ENCODE data around the gene KCNT1.
A peak's percentile ranks its signal among the peaks of the same experiment; 100 is the strongest.
"Not testable (repeated sequence)": the region's sequence is repeated elsewhere in the genome, so short reads cannot be mapped to it uniquely, and the experiment has no call there.

Gene KCNT1

DNA sequence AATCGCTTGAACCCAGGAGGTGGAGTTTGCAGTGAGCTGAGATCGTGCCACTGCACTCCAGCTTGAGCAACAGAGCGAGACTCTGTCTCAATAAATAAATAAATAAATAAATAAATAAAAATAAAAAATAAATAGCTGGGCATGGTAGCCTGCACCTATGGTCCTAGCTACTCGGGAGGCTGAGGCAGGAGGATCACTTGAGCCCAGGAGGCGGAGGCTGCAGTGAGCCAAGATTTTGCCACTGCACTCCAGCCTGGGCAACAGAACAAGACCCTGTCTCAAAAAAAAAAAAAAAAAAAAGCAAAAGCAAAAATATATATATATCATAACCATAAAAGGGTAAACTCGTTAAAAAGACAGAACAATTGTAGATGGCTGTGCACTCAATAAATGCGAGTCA is 29.2 kb upstream of the KCNT1 start:
- DNase-seq (ENCODE audit: low read depth, low spot score): not testable (repeated sequence)

DNA sequence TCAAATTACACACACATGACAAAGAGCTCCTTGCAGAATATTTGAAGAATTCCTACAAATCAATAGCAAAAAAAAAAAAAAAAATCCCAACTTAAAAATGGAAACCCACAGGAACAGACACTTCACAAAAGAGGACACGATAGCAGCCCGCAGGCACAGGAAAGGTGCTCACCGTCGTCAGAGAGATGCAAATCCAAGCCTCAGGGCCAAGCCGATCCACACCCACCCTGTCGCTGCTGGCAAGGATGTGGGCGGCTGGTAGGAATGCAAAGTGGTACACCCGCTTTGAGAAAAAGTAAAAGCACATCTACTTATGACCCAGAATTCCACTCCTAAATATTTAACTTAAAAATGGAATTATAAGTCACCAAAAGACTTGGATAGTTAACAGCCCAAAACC is 28.0 kb upstream of the KCNT1 start:
- no peak for DNase-seq (ENCODE audit: low read depth, low spot score)

DNA sequence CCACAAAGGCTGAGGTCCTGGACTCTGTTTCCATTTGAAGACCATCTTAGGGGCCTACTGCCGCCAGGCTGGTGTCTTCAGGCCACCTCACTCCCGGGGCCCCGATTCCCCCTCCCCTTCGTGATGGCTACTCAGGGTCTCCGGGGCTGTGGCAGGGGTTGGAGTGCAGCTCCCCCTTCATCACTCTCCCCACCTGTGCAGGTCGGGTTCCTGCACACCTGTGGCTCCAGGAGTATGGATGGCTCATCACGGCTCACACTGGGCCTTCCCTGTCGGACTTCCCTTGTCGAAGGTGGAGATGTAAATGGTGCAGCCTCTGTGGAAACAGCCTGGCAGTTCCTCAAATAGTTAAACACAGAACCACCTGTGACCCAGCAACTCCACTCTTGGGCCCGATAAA is 27.0 kb upstream of the KCNT1 start:
- DNase-seq (ENCODE audit: low read depth, low spot score): no peak

DNA sequence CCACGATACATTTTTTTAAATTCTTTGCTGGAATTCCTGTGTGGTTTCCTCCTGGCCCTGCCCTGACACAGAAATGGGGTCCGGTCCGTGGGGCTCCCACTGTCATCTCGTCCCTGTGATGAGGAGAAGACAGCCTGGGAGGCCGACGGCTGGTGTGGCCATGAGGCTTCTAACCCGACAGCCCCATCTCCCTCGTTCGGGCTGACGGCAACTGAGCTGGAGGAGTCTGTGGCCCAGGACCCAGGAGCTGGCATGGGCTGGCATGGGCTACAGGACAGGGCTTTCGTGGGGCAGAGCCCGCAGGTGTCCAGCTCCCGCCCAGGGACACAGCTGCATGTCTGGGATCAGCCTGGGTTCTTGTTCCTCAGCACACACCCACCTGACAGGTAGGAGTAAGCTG is 25.1 kb upstream of the KCNT1 start:
- no peak for DNase-seq (ENCODE audit: low read depth, low spot score)

DNA sequence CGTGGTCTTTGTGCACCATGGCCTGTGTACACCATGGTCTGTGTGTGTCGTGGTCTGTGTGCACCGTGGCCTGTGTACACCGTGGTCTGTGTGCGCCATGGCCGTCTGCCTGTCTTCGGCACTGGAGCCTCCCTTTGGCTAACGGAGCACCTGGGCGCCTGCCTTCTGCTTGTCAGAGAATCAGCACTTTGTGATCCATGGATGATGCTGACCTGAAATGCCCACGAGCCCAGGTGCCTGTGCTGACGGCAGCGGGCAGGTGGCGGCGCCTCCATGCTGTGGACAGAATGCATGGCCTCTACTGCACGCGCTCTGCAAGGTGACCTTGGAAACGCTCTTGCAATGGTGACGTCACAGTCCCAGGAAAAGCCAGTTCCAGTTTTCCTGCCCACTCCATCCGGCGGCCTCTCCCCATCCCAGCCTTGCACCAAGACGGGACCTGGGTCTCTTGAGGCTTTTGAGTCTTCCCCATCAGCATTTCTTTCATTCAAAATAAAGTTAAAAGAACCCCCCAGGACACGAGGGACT is 24.3 kb upstream of the KCNT1 start:
- no peak for DNase-seq (ENCODE audit: low read depth, low spot score)

DNA sequence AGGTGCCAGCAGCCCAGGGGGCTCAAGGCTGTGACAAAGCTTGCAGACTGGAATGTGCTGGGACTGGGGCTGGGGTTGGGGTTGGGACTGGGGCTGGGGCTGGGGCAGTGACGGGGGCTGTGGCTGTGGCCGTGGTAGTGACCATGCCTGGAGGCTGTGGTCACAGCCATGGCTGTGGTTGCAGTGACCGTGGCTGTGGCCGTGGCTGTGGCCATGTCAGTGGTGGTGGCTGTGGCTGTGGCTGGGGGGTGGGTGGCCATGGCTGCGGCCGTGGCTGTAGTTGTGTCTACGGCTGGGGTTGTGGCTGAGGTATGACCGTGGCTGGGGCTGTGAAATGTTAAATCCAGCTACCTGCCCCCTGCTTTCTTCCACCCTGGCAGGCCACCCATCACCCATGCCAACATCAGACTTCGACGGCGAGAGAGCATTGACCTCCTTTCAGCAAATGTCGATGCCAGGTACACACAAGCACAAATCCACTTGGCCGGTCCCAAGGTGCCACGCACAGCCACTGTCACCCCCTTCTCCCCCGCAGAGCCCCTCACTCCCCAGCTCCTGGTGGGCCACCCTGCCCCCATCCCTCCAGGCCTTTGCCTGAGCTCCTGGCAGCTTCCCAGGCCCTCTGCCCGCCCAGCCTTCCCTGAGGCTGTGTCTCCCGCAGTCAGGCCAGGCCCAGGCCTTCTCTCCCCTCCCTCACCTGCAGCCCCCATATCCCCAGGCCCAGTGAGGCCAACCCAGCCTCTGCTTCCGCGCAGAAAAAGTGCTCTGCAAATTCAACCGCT is 23.6 kb upstream of the KCNT1 start:
- no peak for DNase-seq (ENCODE audit: low read depth, low spot score)

DNA sequence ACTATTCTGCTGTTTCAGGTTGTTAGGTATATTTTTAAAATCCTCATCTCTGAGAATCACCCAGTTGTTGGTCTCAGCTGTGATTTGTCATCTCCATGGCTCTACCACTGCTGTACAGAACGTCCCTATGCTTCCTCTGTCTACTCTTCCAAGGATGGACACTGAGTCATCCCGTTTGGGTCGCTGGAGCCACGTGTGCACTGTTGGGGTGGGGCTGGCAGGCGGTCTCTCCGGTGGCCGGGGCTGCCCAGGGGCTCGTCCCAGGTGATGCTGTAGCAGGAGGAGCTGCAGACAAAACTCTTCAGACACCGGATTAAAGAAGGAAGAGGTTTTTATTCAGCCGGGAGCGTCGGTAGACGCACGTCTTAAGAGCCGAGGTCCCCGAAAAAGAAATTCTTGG is 21.9 kb upstream of the KCNT1 start:
- no peak for DNase-seq (ENCODE audit: low read depth, low spot score)

DNA sequence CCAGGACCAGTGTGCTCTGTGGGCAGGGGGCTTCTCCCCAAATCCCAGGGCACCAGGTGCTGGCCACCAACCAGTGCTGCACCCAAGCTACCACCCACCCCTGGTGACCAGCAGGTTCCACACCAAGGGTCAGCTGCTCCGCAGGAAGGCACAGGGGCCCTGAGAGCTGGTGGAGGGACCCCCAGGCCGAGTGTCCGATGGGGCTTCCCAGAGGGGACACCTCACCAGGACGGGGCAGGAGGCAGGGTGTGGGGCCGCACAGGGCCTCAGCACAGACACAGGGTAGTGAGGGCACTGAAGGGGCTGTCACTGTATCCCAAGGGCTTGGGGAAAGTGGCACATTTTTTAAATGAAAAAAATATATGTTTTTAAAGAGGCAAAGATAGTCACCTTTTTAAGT is 20.8 kb upstream of the KCNT1 start:
- DNase-seq (ENCODE audit: low read depth, low spot score): no peak

DNA sequence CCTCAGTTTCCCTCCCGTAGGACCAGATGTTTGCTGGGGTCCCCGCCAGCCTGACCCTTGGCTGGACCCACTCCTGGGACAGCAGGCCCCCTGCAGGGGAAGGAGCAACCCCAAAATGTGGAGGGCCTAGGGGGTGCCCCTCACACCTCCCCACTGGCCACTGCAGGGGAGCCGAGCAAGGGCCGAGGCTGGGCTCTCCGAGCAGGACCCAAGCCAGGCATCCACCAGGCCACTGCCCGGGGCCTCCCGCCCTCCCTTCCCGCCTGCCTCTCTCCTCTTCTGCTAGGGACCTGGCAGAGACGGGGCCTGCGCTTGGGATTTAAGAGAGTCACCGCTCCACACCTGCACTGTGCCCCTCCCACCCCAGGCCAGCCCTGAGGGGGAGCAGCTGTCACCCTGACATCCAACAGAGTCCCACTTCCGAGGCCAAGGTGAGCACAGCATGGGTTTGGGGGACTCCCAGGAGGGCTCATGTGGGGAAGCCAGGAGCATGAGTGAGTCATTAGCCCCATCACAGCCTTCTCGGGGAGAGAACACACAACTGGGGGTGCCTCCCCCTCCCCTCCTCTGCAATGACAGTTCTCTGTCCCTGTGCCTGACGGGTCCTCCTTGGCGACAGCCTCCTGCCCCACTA is 18.5 kb upstream of the KCNT1 start:
- DNase-seq (ENCODE audit: low read depth, low spot score): no peak

DNA sequence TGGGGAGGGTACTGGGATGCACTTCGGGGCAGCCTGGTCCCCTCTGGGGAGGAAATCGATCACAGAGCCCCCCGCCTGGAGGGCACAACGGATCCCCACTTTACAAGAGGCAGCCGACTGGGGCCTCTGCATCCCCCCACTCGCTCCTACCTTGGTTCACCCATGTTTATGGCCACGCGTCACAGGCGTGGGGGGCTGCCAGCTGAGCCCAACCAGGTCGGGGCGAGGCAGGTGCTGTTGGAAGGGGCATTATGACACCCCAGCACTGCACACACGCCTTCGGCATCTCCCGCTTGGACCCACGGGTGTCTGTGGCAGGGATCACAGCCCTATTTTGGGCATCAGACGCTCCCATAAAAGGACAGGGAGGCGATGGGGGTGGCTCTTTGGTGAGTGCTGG is 17.3 kb upstream of the KCNT1 start:
- DNase-seq (ENCODE audit: low read depth, low spot score): no peak

DNA sequence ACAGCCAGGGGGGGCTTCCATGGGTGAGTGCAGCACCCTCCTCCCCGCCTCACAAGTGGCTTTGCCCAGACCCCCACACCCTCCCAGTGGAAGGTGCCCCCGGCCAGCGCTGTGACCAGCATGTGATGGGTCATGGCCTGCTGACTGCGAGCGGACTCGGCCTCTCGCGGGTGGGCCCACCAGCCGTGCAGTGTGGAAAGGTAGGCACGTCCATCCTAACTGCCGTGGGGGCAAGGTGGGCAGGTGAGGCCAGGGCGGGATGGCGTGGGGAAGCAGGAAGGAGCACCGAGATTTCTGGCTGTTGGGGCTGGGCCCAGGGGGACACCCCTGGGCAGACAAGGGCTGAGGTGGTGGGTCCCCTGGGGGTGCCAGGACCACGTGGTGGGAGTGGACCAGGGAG is 14.8 kb upstream of the KCNT1 start:
- no peak for DNase-seq (ENCODE audit: low read depth, low spot score)

DNA sequence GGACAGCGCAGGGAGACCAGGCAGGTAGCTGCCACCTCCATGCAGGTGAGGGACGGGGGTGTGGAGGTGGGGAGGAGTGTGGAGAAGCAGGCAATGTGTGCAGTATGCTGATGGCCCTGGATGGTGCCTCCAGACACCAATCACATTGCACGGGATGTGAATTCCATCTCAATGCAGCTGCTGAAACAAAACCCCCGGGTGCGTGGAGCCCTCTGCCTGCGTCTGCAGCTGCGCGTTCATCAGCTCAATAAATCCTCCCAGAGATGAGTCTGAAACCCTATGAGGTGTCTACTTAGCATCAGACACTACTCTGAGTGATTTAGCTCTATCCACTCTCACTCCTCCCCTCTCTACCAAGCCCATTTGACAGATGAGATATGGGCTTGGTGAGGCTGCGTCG is 13.0 kb upstream of the KCNT1 start:
- DNase-seq (ENCODE audit: low read depth, low spot score): no peak

DNA sequence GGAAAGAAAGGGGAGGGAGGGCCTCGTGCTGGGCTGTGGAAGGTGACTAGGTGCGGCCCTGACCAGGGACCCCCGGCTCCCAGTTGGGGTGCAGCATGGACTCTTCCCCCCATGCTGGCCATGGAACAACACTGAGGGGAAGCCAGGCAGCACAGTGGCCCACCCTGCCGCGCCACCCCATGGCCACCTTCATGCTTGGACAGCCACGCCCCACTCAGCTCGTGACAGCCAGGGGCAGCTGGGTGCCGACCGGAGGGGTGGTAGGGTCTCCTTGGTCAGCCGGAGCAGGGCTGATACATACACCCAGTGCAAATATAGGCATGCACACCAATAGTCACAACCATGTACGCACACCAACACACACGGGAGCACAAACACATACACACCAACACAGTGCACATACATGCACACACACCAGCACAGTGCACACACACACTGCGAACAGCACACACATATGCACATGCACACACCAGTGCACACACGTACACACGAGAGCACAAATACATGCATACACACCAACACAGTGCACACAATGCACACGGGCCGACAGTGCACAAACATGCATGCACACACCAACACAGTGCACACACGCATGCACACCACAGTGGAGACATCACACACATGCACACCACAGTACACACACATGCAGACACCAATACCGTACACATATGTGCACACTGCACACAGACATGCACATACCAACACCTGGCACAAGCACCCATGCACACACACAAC is 11.0 kb upstream of the KCNT1 start:
- no peak for DNase-seq (ENCODE audit: low read depth, low spot score)

DNA sequence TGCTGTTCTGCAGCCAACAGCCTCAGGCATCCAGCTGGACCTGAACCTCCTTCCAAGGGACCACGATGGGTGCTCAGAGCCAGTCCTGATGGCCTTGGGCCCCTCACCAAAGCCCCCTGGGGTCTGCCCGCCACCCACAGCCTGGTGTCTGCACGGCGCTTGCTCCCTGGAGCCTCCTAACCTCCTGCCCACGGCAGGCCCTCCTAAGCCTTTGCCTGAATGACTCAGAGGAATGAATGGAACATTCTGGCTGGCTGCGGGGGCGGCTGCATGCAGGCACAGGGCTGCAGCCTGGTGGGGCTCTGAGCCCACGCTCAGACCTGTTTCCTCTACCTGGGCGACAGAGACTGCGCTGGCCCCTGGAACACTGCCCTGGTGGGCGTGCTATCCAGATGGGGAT is 9.6 kb upstream of the KCNT1 start:
- DNase-seq (ENCODE audit: low read depth, low spot score): peak; percentile 26

DNA sequence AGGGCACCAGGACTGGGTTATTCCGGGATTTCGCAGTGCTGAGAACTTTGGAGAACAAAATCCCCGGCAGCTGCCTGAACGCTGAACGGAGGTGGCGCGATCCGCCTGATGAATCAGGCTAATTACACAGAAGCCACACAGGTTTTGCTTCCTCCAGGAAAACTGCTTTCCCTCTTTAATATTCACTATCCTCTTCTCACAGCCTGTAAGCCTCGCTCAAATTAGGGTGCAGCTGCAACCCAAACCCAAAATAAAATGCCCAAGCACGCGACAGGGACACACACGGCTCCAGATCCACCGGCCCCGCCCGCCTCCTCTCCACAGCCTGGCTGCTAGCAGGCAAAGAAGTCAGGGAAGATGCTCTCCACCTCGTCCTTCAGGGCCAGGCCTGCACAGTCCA is 8.7 kb upstream of the KCNT1 start:
- no peak for DNase-seq (ENCODE audit: low read depth, low spot score)

DNA sequence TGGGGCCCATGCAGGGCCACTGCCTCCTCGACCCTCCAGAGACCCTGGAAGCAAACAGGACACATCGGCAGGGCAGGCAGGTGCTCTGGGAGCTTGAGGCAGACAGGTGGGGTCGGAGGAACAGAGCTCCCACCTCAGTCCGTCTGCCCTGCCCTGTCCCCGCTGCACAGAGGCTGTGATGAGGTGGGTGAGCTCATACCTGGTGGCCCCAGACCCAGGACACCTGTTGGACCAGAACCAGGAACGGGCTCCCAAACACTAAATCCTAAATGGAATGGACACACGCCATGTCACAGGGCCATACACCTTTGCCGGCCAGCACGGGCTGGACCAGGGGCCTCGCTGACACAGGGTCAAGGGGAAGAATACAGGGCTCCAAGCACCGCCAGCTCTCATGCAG is 8.2 kb upstream of the KCNT1 start:
- no peak for DNase-seq (ENCODE audit: low read depth, low spot score)

DNA sequence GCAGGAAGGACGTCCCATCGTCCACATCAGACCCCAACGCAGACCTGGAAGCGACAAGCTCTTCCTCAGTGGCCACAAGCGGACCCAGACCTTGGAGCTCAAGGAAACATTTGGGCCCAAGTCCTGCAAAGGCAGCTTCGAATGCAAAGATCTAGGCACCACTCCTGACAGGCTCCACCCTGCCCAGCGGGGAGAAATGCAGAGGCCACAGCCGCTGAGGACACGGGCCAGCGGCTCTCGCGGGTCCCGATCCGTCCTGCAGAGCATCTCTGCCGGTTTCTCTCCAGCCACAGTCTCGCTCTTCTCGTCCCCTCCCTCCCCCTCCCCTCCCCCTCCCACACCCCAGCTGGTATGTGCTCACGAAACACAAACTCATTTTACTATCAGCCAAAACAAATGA is 7.6 kb upstream of the KCNT1 start:
- DNase-seq (ENCODE audit: low read depth, low spot score): no peak

DNA sequence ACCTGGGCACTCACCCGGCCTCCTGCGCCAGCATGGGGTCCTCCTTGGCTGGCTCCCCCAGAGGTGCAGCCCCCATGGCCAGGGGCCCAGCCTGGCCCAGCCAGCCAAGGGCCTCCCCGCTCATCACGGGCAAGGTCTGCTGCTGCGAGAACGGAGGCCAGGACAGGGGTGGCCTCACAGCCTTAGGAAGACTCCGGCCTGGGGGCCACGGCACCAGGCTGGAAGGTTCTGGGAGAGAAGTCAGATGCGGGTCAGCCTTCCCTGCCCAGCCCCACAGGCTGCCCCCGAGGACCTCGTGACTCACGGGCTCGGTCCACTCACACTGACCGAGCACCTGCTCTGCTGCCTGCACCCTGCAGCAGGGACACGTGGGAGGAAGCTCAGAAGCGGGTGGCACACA is 6.9 kb upstream of the KCNT1 start:
- DNase-seq (ENCODE audit: low read depth, low spot score): no peak

DNA sequence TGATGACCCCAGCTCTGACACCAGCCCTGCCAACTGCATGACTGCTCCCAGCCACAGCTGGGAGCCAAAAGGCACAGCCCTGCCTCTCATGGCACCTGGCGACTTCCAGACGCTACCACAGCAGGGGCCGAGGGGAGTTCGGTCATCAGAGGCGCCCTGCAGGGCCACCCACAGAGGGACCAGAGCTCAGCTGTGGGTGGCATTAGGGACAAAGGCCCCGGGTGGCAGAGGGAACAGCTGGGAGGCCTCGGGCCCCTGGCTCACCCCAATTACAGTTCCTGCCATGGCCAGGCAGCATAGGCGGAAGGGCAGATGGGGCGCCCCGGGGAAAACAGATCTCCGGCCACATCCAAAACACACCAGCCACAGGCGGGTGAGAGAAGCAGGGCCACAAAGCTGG is 6.3 kb upstream of the KCNT1 start:
- DNase-seq (ENCODE audit: low read depth, low spot score): no peak

DNA sequence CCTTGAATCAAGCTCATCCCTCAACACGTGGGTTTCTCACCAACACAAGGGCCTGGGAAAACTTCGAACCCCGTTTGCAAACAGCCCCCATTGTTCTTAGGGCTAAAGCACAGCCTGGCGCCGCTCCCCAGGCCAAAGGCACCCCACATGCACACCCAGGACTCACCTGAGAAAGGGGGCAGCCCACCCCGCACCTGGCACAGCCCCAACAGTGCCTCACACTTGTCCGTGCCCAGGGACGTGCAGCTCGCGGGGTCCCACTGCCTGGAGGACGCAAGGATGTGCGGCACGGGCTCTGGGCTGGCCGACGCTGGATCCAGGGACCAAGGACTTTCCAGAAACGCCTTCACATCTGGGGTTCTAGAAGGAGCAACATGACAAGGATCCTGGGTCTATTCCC is 5.5 kb upstream of the KCNT1 start:
- DNase-seq (ENCODE audit: low read depth, low spot score): no peak

DNA sequence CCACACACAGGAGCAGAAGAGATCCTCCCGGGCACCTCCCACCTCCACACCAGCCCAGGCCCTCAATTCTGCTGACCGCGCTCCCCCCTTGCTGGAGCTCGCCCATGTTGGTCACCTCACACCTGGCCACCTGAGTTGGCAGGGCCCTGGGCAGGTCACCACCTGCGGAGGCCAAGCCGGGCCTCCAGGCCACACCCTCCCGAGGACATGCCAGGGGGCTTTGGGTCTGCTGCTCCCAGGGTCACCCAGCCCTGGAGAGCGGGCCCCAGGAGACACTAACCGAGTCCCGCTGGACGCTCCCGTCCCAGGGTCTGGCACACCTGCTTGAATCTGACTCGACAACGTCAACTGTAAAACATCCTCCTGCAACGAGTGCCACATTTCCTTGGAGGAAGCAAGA is 4.8 kb upstream of the KCNT1 start:
- no peak for DNase-seq (ENCODE audit: low read depth, low spot score)

DNA sequence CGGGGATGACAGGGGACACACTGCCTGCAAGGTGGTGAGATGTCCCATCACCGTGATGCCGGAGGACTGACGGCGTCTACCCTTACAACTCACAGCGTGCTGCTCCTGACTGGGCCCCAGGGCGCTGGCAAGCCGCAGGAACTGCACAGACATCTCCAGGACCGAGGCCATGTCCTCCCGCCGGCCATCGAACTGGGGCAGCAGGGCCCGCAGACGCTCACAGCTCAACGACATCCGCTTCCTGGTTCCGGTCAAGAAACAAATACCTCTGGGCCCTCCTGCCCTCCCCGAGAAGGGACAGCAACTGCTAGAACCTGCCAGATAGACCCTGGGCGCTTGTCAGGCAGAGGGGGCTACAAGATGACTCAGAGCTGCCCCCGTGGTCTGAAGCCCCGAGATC is 3.7 kb upstream of the KCNT1 start:
- no peak for DNase-seq (ENCODE audit: low read depth, low spot score)

DNA sequence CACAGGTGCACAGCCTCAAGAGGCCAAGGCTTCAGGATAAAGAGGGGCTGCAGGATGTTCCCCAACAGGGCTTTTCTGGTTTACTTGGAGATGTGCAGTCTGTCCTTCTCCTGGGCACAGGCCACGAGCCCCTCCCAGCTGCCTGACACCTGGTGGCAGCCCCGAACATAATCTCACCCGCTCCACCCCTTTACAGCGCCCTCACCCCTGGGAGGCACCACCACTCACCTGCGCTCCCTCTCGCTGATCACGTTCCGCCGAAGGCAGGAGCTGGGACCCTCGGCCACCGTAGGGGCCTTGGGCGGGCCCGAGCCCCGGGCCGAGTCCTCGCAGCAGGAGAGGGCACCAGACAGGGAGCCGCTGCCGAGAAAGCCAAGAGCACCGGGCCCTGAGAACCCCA is 3.2 kb upstream of the KCNT1 start:
- DNase-seq (ENCODE audit: low read depth, low spot score): no peak
